NB4 (cell line): ENCODE results near the gene IGFBP4.

ENCODE experiments used
- DNase-seq: peaks from one replicate; pipeline ENCODE4 v3.0.0; 2010; ENCODE audit warnings: low read depth
- H3K4me3 ChIP-seq: one replicate; pipeline ENCODE4 v1.5.1; 2011; ENCODE audit warnings: mild to moderate bottlenecking, low read depth, low read length, moderate library complexity
- CTCF ChIP-seq: IDR thresholded peaks from one replicate; pipeline ENCODE4 v1.5.1; 2012; ENCODE audit warnings: low read depth, low read length
- MAX ChIP-seq: IDR thresholded peaks from 2 replicates; pipeline ENCODE4 v1.6.1; 2011; ENCODE audit warnings: low read depth, low read length
- MYC ChIP-seq: IDR thresholded peaks from 2 replicates; pipeline ENCODE4 v1.6.1; 2011; ENCODE audit warnings: low read depth, low read length
- POLR2A ChIP-seq: IDR thresholded peaks from 2 replicates; pipeline ENCODE4 v1.6.1; 2011; ENCODE audit warnings: mild to moderate bottlenecking; ENCODE audit not compliant: insufficient read length; ENCODE audit errors: extremely low read depth

Gene IGFBP4

GRCh38 chr17:40474419-40475002, 31.3 kb downstream of the IGFBP4 start:
- TF ChIP-seq POLR2A (no peak), CTCF (no peak), MYC (no peak), MAX (no peak)
- DNase-seq = no peak
- H3K4me3 ChIP-seq = no peak overlapping the region

- no peak overlapping the region for H3K4me3 ChIP-seq
- no peak for TF ChIP-seq MAX
- TF ChIP-seq POLR2A = no peak
- no peak for TF ChIP-seq CTCF
- TF ChIP-seq MYC = no peak
- no peak for DNase-seq
Observed at GRCh38 chr17:40475234-40475908, 32.1 kb downstream of the IGFBP4 start.

GRCh38 chr17:40477796-40478195, 34.5 kb downstream of the IGFBP4 start:
- no peak for DNase-seq
- H3K4me3 ChIP-seq = no peak overlapping the region
- no peak for TF ChIP-seq MYC
- TF ChIP-seq MAX = no peak
- TF ChIP-seq POLR2A = no peak
- no peak for TF ChIP-seq CTCF

- DNase-seq = no peak
- no peak overlapping the region for H3K4me3 ChIP-seq
- no peak for TF ChIP-seq MYC
- TF ChIP-seq MAX = no peak
- TF ChIP-seq POLR2A = no peak
- no peak for TF ChIP-seq CTCF
Observed at GRCh38 chr17:40478486-40478885, 35.2 kb downstream of the IGFBP4 start.

DNA sequence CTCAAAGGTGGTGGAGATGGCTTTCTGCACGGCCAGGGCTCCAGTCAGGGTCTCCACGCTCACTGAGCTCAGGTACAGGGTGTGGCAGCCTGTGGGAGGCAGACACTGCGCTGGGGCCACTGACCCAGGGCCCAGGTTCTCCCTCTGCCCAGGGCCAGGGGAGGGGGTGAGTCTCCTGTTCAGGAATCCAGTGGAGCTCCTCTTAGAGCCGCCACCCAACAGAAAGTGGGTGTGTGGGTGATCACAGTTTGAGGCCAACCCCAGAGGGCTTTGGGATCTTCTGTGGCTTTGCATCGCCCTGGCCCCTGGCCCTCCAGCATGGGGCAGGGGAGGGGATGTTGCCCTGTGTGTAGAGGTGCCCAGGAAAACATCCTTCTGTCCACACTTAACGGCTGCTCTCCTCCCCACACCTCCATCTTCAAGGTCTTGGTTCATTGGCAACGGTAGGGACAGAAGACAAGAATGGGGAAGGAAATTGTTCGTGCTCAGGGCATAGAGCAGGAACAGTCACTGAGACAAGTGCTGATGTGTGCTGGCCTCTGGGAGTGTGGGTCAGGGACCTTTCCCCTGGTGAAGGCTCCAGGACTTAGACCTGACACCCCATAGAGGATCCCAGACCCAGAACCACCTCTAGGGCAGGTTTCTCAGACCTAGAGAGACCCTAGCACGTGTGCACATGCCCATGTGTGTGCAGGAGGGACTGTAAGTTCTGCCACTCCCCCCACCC, 36.7 kb downstream of the IGFBP4 start:
- H3K4me3 ChIP-seq = no peak overlapping the region
- TF ChIP-seq CTCF (no peak), MYC (no peak; the same call in 1 of the 2 replicates), MAX (no peak), POLR2A (no peak)
- DNase-seq = peak; percentile 39
